H1 (cell line): ENCODE data around the gene COMMD7.

Experiments used
- CTCF ChIP-seq, 3 experiments: IDR thresholded peaks; 1 replicate in 2 of 3; 2 replicates in 1 of 3; pipeline versions ENCODE4 v1.5.1 to v1.6.1; 2011; ENCODE audit warnings: low read length in 3 of 3, mild to moderate bottlenecking in 3 of 3, inconsistent platforms in 2 of 3, low read depth in 1 of 3, moderate library complexity in 1 of 3; ENCODE audit not compliant: insufficient read depth in 1 of 3; ENCODE audit errors: control extremely low read depth in 1 of 3
- EGR1 ChIP-seq: IDR thresholded peaks from 2 replicates; pipeline ENCODE4 v1.6.1; 2011; ENCODE audit warnings: low read depth, low read length, borderline replicate concordance
- EP300 ChIP-seq, 2 experiments: IDR thresholded peaks; 1 replicate in 1 of 2; 2 replicates in 1 of 2; pipeline ENCODE4 v1.6.1; 2011 to 2012; ENCODE audit warnings: low read depth in 2 of 2, low read length in 2 of 2, mild to moderate bottlenecking in 2 of 2, borderline replicate concordance in 1 of 2, inconsistent platforms in 1 of 2, moderate library complexity in 1 of 2
- EZH2 ChIP-seq: fragments of 200-600 bp; sonication (generic); IDR thresholded peaks from 2 replicates; pipeline ENCODE4 v1.7.1; 2012; ENCODE audit warnings: low read depth, mild to moderate bottlenecking, moderate library complexity, low read length, inconsistent platforms; ENCODE audit not compliant: severe bottlenecking
- MAX ChIP-seq: IDR thresholded peaks from 2 replicates; pipeline ENCODE4 v1.6.1; 2012; ENCODE audit warnings: inconsistent platforms
- TAF1 ChIP-seq: IDR thresholded peaks from 2 replicates; pipeline ENCODE4 v1.6.1; 2011; ENCODE audit warnings: mild to moderate bottlenecking, low read depth, low read length
- YY1 ChIP-seq: IDR thresholded peaks from 2 replicates; pipeline ENCODE4 v1.6.1; 2011; ENCODE audit warnings: low read depth, mild to moderate bottlenecking, low read length

GRCh38 chr20:32660661-32661060 is 82.6 kb downstream of the COMMD7 start:
- TF ChIP-seq CTCF (IDR thresholded peaks at IDR 0.05; ENCODE audit: control extremely low read depth in 1 of 3, insufficient read depth in 1 of 3, low read depth in 1 of 3, low read length in 3 of 3) (no peak), TAF1 (no peak), EP300 (IDR thresholded peaks at IDR 0.05; ENCODE audit: borderline replicate concordance in 1 of 2, low read depth in 2 of 2, low read length in 2 of 2) (no peak), EZH2 (no peak), YY1 (no peak), EGR1 (no peak), MAX (no peak)
